Ovary (tissue), 3 donors: ENCODE measurements around the gene AGR2.

Experiments used
- CTCF ChIP-seq, 3 donors: fragments of 450-650 bp in 2 of 3; fragments of 200-600 bp in 1 of 3; IDR thresholded peaks; one replicate each; pipeline versions ENCODE4 v1.5.1 to v1.8.0; 2016 to 2022; ENCODE audit warnings: antibody characterized with exemption in 3 of 3, mild to moderate bottlenecking in 1 of 3
- EP300 ChIP-seq: sonication (generic); formaldehyde crosslinking; IDR thresholded peaks from one replicate; pipeline ENCODE4 v1.6.1; 2017; ENCODE audit warnings: antibody characterized with exemption
- POLR2A ChIP-seq: fragments of 450-650 bp; IDR thresholded peaks from one replicate; pipeline ENCODE4 v1.6.1; 2017; ENCODE audit warnings: antibody characterized with exemption, mild to moderate bottlenecking, moderate library complexity
- donor health status: DM: no; HTN: no; CAD: no.

- TF ChIP-seq CTCF (IDR thresholded peaks at IDR 0.05) (no peak), POLR2A (no peak), EP300 (no peak)
These were observed 49.4 kb downstream of the AGR2 start for GRCh38 chr7:16755397-16755796.
